Measurements from ENCODE around the gene SERTAD4. TPM values are rescaled to one million over a fixed set of nuclear protein-coding genes. Genes with fewer than 3 reads are reported as not detected.
"Not testable (repeated sequence)": the region's sequence is repeated elsewhere in the genome, so short reads cannot be mapped to it uniquely, and the experiment has no call there.

Gene SERTAD4
- polyA plus RNA-seq, 10 donors: 4.8 to 16.6 (median 7.9) TPM

DNA sequence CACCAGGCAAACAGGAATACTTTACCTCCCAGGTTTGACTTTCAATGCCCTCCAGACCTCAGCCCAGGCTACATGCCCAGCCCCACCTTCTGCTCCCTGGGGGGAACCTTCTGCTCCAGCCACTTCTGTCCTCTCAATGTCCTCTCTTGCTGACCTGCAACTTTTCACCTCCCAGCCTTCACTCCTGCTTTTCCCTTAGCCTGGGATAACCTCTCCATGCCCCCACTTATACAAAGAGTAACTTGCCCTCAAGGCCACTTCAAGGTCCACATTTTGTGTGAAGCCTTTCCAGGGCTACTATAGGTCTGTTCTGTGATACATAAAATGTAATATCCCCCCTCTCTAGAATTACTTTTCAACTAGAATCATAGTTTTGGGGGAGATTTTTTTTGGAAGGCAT lies 21.7 kb downstream of the SERTAD4 start:
- DNase-seq: no peak

DNA sequence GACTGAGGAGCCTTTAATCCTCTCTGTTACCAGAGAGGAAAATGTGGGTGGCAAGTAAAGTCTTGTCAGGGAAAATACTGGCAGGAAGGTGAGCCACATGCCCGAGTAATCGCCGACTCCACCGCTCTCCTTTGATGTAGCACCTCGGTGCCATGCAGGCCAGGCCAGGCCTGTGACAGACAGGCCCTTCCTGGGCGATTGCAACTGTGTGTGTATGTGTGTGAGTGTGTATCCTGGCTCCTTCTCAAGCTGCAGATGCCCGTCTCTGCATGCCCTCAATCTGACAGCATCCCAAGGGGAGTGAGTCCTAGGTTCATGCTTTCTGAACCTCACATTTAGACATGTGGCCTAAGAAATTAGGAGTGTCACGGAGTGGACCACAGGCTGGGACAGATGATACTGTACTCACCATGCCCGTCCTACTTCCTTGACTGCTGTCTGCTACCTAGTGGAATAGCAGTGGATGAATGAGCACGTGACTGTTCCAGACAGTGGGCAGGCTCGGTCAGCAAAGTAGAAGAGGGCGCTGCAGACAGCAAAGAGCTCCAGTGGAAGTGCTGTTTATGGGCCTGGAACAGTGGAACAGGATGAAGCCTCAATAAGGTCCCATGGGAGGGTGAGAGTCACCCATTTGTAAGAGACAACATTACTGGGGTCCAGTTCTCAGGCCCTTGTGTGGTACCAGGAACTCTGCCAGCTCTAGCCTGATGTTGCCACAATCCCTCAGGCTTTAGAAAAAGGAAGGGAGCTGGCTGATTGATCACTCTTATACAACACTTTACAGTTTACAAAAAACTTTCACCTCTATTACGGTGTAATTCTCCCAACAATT lies 25.3 kb downstream of the SERTAD4 start:
- no peak for DNase-seq

DNA sequence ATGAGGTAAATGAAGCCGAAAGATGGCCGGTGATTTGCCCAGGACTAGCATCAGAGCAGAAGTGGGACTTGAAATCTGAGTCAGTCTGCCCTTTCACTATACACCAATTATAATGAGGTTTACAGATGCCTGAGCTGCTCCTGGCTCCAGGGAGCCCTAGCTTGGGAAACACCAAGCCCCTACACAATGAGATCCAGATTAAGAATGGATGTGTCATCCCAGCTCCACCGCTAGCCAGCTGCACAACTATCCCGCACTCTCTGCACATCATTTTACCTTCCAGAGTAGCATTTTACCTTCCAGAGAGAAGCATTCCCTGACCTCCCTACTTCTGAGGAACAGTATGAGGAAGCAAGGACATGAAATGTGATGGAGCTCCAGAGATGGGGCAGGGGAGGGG lies 27.0 kb downstream of the SERTAD4 start:
- DNase-seq: peak in 2 of 3 donors; percentile 54 to 76

DNA sequence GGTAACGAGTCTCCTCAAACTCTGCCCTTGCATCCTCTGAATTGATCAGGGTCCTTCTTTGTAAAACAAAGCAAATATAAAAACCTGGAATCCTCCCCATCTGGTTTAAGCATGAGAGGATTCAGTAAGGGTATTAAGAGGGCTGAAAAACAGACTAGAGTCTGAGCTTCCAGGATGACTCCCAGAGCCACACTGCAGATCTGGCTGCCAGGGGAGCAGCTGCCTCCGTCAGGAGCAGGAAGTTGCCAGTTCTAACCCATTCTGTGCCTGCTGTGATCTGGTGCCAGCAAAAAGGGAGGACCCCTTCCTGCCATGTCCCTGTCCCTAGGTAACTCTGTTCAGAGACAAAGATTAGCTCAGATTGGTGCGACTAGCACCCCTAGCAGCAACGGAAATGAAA lies 27.5 kb downstream of the SERTAD4 start:
- peak in 1 of 3 donors; percentile 68 for DNase-seq

DNA sequence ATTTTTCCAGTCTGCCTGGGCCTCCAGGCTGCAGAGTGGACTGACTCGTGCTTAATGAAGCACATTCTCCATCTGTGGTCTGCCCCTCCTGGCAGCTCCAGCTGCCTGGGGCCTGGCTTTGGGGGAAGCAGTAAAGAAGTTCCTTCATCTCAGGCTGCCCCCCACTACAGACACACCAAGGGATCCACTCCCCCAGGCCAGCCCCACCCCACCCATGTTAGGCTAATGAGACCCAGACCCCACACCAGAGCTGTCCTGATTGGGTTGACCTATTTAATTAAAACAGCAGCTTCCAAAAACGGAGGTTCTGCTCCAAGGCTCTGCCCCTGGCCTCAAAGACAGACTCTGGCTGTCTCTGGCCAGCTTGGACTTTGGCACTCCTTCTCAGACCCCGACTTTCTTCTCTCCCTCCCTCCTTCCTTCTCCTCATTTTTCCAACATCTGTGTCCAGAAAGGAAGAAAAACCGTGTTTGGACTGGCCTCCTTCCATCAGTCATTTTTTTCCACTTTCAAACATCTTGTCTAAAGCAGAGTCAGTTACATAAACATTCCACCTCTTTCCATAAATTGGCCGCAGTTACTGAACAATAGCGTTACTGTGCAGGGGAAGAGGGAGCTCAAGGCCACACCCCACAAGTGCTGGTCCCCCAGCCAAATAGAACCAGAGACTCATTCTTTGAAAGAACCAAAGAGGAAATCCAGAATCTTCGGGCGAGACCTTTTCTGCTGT lies 29.7 kb downstream of the SERTAD4 start:
- DNase-seq: peak; percentile 90 to 97 (median 94)

DNA sequence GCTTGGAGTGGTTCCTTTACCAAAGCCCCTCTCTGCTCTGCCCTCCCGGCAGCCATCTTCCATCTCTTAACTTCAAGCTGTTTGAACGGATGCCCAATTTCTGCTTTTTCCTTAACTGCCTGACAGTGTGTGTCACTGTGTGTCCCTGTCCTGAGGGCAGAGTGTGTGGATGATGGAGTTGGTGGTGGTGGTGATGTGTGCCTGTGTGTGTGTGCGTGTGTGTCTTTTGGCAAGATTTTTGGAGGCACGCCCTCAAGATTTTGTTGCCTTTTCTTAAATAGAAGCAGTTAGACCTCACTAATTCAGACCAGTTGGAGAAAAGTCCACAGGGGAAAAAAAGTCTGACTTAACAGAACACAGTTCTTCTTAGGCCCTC lies 30.3 kb downstream of the SERTAD4 start:
- no peak for DNase-seq

DNA sequence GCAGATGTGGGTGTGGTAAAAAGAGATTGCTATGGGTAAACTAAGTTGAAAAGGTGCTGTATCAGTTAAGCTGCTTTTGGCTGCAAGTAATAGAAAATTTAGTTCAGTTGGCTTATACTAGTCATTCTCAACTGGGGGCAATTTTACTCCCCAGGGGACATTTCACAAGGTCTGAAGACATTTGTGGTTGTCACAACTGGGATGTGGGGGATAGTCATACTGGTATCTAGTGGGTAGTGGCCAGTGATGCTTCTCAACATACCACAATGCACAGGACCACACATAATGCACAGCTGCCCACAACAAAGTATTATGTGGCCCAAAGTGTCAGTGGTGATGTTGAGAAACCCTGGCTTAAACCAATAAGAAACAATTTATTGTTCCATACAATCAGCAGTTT lies 31.4 kb downstream of the SERTAD4 start:
- DNase-seq: no peak

DNA sequence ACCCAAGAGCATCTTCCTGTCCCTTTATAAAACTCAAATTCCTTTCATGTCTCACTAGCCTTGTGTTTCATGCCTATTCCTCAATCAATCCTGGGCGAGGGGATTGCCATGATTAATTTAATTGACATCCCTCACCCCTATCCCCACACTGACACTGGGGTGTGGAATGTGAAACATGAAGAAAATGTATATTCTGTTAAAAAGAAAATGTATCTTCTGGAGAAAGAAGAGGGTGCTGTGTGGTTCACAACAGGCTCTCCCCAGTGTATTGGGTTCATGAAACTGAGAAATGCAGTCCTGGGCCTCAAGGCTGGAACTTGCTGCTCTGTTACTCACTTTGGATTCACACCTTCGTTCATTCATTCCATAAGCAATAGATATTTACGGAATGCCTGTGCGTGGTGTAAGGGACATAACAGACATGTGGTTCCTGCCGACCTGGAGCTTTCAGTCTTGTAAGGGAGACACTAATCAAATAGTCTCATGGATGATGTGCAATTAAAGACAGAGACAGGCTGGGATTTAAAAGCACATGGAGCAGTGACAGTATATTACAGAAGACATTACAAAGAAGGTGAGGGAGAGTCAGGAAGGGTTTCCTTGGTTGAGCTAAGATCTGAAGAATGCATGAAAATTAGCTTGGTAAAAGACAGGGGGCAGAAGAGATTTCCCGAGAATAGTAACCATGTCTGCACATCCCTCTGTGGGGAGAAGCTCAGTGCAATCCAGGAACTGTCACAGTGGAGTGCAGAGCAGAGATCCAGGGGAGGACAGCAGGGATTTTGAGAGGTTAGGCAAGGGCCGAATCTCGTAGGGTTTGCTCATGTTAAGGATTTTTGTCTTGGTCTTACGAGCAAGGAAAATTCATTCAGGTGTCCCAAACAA lies 32.1 kb downstream of the SERTAD4 start:
- peak in 2 of 3 donors; percentile 28 to 61 for DNase-seq

DNA sequence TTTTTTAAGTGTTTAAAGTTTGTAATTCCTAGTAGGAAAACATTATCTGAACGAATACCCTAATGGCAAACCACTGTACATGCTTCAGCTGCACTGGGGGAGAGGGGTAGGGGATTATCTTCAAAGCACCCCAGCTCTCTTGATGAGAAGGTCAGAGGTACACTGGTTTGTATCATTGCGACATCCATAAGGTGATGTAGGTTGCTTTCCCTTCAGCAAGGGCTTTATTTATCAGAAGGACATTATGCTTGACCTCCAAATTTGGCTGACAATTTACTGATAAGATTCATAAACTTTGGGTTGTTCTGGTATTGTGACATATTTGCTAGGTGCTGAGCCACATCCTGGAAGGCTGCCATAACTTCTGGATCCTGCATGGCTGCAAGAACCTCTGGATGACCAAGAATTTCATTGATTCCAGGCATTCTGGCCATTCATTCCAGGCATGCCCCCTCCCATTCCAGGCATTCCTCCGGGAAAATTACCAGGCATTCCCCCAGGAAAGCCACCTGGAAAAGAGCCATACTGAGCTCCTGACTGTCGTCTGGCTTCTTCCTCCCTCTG lies 32.9 kb downstream of the SERTAD4 start:
- not testable (repeated sequence) for DNase-seq

DNA sequence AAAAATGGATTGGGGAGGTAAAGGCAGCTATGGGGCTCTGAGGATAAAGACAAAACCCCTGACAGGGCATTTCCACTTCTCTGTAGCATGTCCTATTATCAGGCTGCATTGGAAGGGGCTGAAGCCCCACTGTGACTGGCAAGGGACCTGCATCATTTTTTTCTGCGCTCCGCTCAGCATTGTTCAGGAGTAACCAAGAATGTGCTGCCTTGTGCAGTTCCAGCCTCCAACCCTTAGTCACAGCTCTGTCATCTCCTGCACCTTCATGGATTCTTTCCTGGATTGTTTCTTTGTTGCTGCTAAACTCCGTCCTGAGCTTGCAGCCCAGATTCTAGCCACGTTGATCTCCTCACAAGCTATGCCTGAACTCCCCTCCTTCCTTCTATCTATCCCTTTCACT lies 37.4 kb downstream of the SERTAD4 start:
- no peak for DNase-seq

DNA sequence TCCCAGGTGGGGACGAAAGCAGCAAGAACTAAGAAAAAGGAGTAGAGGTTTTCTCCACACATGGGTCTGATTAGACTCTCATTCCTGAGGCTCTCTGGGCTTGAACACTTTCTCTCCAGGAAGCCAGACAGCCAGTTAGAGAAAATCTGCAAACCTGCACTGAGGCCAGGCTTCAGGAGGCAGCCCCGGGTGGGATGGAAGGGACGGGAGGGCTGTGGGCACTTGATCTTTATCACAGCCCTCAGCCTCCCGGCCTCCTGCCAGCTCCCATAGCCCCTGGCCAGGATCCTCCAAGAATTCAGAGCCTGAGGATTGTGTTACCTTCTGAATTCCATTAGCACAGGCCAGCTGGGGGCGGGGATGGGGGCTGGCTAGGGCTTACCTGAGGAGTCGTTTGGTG lies 40.1 kb downstream of the SERTAD4 start:
- DNase-seq: peak in 1 of 3 donors; percentile 56

DNA sequence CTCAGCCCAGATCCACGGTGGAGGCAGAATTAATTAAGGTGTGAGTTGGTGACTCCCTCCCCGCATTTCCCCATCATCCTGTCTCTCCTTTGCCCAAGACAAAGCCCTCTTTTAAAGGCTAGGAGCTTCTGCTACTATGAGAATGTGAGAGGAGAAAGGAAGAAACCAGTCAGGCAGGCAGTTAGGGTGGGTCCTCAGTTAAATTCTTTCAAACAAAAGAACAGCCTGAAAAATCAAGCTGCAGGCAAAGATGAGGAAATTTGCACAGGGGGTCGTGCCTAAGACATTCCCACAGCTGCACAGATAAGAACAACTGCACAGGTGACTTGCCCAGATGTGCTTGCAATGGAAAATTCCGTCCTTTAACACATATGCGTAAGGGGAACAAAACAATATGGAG lies 47.6 kb downstream of the SERTAD4 start:
- no peak for DNase-seq

DNA sequence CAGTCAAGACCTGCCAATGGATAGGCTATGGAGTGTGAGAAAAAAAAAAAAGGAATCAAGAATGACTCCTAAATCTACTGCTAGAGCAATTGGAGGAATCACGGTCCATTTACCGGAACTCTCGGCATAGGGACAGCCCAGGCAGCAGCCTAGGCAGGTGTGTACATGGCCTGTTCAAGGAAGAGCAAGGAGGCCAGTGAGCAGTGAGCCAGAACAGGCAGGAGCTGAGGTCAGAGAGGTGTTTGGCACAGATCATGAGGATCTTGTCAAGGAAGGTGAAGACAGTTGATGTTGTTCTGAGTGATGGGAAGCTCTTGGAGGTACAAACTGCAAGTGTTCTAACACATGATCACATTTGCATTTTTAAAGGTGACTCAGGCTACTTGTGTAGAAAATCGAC lies 55.5 kb downstream of the SERTAD4 start:
- DNase-seq: no peak

DNA sequence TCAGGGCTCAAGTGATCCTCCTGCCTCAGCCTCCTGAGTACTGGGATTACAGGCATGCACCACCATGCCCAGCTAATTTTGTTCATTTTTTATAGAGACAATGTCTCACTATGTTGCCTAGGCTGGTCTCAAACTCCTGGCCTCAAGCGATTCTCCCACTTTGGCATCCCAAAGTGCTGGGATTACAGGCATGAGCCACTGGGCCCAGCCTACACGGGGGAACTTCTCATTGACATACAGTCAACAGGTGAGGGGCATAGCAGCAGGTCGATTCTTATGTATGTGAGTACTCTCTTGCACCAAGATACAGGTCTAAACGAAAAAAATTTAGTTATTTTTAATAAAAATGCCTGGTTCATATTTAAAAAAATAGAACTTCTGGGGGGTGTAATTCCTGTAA lies 56.7 kb downstream of the SERTAD4 start:
- no peak for DNase-seq

DNA sequence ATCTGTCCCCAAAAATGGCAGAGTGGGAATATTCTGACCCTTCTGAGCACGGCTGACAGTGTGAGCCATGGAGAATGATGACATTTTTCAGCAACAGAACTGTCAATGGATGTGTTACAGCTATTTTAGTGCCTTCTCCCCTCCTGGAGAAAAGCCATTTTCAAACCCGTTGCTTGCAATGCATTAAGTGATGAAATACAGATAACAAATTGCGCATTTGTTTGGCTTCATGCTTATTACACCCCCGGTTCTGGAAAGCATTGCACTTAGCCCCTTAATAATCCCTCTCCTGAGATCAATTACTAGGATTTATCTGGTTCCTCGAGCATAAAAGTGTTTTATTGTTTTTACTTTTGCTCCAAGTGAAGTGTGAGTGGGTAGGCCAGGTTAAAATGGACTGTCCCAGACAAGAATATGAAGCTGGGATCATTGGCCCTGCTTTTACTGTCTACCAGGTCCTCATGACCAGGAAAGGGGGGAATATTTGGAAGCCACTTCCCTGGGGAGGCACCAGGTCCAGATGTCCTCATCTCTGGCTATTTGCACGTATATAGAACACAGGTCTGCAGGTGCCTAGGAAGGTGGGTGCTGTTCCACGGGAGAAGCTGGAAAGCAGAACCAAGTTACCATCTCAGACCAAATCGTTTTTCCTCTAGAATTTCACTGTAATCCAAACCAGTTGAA lies 58.6 kb downstream of the SERTAD4 start:
- DNase-seq: peak in 2 of 3 donors; percentile 55 to 86

DNA sequence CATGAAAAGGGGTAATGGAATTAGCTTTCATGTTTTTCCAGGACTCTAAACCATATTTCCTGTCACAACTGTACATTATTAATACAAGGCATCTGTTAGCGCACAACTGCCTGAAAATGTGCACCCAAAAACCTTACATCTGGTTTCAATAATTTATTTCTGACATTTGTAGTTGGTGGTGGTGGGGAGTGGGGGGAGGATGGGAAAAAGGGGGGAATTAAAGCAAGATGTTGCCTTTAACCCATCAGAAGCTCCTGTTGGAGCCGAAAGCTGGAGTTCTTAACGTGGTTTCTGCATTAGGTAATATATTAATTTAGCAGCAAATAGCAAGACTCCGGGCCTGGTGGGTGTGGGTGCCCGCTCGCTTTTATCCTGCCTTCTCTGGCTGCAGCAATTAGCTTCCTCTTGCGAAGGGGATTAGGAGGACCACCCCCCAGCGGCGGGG lies 59.2 kb downstream of the SERTAD4 start:
- peak; percentile 83 to 95 (median 85) for DNase-seq

DNA sequence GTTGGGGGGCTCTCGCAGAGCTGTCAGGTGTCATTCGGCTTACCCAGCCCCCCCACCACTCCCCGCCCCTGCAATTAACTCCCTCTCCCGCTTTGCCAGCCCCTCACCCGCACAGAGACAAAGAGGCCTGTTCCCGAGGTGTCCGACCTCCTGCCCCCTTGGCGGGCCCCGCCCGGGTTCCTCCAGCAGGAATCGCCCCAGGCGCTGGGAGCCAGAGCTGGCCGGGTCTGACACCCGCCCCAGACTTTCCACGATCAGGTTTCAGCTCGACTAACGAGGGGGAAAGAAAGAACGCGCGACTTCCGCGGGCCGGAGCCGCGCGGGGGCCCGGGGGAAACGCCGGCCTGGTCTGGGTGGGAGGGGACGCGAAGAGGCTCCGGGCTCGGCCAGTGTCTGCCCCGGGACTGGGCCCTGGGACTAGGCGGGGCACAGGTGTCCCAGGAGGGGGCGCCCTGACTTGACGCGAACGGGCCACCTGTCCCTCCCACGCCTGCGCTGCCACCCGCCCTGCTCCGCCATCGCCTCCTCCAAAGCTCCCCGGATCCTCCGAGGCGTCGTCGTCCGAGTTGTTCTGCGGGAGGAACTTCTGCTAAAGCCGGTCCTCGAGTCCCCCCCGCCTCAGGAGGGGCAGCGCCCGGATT lies 59.8 kb downstream of the SERTAD4 start:
- DNase-seq: peak; percentile 53 to 94 (median 87)

DNA sequence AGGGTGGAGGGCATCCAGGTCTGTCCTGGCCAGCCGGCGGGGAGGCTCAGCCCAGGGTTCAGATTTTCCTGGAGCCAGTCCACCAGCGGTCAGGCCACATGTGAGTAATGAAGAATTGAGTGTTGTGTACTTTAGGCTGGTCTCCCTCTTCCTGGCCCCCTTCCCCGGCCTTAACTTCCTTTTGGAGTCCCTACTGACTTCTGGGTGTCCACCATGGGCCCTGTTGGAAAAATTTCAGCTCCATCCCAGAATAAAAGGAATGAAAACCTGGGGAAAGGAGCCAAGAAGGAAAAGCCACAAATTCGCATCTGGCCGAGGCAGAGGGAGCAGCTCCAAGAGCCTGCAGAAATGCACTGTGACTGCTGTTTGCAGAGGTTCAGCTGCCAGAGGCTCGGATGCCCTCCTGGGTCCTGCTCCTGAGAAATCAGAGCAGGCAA lies 60.6 kb downstream of the SERTAD4 start:
- DNase-seq: peak; percentile 73 to 94 (median 85)

DNA sequence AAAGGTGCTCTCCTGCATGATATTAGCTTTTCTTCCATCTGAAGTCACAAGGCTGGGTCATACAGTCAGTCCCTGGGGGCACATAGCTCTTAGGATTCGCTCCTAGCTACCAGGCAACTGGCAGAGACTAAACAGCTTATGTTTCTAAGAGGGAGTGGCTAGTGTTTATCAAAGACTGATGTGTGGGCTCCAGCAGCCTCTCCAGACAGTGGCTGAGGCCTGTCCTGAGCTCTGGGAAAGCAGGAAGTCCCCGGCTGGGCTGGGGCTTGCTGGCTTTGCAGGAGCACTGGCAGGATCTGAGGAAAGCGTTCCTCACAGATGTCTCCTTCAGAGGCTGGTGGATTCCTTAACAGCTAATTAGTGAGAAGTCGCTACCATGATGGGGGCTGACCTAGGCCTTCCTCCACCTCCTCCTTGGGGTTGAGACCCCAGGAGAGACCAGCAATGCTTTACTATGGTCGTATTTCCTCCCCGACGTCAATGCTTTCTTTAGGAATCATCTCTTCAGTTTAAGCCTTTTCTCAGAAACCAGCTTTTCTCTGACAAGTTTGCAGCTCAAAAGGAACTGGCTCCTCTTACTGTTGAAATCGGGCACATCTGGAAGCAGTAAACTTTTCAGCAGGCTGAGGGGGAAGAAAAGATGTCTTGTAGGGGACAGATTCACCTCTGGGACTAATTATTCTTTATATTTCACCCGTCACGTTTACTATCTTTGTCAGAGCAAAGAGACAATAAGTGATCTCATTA lies 62.6 kb downstream of the SERTAD4 start:
- peak; percentile 44 to 88 (median 63) for DNase-seq

Data from muscle of back (tissue), 11 donors.